GM19455 (cell line): ENCODE results near the gene PXN.
"Not testable (repeated sequence)": the region's sequence is repeated elsewhere in the genome, so short reads cannot be mapped to it uniquely, and the experiment has no call there.

Experiments used
- ATAC-seq: cut with Tn5 transposase; IDR thresholded peaks from one replicate; pipeline ENCODE4 v1.9.1; 2021; ENCODE audit not compliant: unreplicated experiment

The PXN gene

DNA sequence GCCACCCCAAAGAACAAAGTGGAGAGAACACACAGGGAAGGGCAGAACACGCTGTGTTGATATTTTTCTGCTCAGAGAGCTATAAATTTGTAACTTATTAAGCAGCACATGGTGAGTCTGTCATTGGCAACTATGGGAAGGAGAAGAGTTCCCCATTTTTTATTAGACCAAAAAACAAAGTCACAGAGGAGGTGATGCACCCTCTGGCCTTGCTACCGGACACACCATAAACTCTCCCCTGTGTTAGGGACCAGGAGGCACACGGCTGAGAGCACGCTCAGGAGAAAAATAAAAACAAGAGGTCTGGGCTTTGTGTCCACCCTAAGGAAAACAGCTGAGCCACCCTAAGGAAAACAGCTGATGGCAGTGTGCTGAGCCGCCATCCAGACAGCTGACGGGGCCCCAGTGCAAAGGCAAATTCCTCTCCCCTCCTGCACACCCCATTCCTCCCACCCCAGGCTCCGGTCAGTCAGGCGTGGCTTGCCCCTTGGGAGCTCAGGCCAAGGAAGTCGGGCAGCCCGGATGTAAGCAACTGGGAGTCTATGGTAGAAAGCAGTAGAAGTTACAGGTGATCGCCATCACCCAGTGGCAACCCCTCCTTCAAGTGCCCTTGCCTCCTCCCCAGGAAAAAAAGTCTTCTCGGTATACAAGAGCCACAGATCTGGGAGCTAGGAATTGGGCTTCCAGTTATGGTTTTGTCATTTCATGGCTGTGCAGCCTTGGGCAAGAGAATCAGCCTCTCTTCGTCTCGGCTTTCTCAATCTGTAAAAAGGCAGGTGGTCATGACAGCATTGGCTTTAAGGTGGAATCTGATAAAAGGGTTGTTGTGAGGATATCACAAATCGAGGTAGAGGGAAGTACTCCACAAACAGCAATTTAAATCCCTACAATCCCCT lies 2.4 kb downstream of the PXN start:
- ATAC-seq: no peak

DNA sequence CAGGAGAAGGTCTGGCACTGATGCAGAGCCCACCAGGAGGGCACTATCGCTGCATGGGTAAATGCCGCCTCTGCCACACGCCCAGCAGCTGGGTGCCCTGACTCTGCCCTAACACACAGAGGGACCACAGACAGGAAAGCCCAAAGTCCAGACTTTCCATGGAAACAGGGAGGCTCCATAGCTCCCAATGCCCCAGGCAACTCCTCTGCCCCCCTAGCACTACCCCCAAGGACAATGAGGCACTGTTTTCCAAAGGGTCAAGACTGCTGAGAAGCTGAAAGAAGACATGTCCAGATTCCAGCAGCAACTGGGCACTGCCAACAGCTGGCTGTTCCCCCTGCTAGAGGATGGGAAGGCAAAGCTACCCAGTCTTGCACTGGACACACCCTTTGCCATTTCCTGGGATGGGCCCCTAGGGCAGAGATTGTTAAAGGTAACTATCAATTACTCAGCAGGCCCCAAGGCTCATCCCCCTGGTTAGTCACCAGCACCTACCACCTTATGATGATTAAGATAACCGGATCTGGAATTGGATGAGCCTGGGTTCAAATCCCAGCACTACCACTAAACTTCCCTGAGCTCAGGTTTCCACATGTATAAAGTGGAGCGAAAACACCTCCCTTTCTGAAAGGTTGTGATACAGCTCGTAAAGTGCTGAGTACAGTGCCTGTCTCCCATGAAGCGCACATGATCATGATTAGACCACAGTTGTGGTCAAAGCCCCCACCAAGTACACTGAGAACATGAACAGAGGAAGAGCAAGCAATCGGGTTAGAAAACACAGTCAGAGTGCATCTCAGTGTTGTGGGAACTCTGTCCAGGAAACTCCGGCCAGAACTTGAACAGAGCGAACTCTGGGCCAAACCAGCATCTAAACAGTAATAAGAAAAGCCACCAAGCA lies 3.3 kb downstream of the PXN start:
- no peak for ATAC-seq

DNA sequence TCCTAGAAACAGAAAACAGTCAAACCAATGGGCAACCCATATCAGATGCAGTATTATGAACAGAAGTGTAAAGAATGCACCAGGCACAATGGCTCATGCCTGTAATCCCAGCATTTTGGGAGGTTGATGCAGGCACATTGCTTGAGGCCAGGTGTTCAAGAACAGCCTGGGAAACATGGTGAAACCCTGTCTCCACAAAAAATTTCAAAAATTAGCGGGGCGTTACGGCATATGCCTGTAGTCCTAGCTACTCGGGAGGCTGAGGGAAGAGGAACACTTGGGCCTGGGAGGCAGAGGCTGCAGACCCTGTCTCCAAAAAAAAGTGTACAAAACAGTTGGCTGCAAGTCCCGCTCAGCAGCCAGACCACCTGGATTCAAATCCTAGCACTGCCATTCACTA lies 4.9 kb downstream of the PXN start:
- ATAC-seq: no peak

DNA sequence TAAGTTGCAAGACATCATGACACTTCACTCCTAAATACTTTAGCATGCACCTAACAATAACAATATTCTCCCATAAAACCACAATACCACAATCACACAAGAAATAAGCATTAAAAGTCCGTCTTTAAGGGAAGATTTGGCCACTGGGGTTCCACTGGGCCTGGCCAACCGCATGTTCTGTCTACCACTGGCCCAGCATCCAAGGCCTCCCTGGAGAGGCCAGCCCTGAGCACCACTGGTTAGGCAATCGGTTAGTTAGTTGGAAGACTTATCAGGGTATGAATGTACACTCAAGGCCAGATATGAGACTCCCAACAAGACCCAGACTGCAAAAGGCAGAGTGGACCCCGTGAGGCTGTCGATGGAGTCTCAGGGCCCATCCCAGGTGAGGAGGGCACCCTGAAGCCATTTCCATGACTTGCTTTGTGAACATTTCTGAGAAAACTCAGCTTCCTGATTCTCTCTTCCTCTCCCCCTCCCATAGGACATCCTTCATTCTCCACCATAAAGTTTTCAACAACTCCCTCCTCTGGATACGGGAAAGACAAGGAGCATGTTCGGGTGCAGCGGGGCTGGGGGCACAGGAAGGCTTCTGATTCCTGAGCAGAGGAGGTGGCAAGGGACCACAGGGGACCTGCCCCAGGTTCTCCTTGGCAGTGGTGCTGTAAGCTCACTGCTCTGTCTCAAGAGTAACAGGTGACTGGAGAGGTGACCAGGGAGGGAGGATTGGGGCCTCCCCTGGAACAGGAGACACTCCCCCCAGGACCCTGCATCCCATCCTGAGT lies 5.9 kb downstream of the PXN start:
- no peak for ATAC-seq

DNA sequence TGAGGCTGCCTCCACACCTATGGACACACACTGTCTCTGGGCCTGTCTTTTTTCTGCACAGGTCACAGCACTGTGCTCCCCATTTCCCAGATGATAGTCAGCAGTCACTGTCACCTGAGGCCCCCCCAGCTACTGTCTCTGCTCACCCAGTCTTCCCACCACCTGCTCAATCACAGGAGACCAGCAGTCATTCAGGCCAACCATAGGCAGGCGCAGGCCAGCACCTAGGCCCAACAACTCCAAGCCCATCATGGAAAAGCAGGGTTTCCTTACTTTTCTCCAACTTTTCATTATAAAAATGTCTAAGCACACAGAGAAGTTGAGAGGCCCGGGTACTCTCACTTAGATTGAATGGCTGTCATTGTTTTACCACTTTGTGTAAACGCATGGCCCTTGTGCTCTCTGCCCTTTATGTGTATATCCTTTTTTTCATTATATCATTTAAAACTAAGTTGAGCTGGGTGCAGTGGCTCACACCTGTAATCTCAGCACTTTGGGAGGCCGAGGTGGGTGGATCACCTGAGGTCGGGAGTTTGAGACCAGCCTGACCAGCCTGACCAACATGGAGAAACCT lies 7.1 kb downstream of the PXN start:
- no peak for ATAC-seq

DNA sequence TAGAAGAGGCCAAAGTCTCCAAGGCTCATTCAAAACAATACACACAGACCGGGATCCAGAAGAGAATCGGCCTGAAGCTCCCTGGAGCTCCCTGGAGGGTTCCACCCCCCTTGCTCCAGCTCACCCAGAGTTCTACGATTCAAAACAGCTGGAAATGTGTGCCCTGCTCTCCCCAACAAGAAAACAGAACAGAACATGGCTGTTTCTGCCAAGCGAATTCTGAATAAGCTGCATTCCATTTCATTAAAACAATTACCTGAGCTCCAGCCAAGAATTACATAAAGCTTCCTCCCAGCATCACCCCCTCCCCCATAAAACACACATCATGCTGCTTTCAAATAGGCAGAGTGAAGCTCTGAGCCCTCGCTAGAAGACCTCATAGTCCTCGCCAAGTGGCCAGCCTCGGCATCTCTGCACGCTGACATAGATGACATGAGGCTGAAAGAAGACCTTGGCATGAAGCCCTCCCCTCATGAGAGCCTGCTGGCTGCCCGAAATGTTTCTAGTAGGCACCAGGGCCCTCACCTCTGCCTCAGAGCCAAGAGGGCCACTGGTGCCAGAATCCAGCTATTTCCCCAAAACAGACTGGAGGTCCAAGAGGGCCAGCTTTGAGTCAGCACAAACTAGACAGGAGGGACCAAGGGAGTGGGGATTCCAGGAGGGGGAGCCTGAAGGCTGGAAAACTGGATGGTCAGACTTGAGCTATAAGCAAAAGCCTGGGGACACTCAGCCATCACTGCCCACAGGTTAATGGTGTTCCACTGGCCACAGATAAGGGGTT lies 8.3 kb downstream of the PXN start:
- no peak for ATAC-seq

DNA sequence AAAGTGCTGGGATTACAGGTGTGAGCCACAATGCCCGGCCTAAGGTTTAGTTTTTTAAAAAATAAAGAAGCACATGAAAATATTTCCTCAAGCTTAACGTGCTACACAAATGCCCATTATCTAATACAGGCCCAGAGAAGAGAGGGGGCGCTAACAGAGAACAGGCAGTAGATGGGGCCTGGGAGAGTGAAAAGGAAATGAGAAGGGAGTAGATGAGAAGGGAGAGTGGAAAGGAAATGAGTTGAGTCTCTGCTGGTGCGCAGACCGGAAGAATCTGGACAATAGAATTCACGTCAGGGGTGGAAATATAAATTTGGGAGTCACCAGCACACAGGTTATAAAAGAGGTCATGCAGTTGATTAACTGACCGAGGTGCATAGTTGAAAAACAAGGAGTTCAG lies 10.7 kb downstream of the PXN start:
- no peak for ATAC-seq

DNA sequence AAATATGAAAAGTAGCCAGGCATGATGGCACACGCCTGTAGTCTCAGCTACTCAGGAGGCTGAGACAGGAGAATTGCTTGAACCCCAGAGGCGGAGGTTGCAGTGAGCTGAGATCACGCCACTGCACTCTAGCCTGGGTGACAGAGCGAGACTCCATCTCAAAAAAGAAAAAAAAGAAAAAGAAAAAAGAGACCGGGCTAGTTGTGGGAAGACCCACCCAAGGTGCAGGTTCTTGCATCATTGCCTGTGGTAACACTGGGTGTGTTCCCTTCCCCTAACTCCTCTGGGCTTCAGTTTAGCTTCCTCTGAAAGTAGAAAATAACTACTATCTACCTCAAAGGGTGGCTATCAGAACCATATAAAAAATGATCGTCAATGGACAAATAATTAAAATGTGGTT lies 12.2 kb downstream of the PXN start:
- not testable (repeated sequence) for ATAC-seq

DNA sequence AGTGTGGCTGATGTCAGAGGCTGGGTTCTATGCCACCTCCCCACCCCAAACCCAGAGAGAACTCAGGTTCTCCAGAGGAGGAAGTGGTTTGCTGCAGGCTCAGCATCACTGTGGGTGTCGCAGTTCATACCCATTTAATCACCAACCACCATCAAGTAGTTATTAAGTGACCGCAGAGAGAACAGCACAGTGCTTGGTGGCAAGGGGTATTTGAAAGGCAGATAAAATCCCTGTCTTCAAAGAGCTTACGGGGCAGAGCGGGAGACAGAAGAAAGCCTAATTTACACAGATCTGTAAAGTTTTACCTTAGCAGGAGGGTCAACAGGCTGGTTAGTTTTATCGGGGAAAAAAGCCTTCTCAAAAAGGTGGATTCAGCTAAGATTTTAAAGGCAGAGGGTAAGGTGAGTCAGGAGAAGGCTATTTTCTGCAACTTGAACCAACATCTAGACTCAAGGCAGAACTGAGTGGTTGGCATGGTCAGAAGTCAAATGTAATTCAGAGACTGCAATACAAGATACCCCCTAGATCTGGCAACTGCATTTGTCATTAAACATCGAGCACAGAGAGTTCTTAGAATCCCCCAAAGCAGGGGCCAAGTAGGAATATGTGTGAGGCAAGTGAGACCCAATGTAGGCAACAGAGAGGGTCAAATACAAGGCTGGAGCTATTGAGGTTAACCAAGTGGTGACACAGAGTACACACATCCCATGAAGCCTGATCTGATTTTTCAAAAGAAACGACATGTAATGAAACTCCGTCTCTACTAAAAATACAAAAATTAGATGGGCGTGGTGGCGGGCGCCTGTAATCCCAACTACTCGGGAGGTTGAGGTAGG lies 13.2 kb downstream of the PXN start:
- no peak for ATAC-seq

DNA sequence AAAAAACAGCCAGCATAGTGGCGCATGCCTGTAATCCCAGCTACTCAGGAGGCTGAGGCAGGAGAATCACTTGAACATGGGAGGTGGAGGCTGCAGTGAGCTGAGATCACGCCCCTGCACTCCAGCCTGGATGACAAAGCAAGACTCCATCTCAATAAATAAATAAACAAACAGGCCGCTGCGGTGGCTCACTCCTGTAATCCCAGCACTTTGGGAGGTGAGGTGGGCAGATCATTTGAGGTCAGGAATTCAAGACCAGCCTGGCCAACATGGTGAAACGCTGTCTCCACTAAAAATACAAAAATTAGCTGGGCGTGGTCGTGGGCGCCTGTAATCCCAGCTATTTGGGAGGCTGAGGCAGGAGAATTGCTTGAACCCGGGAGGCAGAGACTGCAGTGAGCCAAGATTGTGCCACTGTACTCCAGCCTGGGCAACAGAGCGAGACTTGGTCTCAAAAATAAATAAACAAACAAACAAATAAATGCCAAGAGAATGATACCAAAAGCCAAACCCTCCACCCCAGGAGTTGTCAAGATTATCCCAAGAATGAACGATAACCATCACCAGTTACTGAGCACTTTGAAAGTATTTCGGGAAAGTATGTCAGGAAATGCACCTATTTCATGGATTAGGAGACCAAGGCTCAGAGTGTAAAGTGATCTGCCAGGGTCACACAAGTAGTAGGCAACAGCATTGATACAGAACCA lies 14.0 kb downstream of the PXN start:
- not testable (repeated sequence) for ATAC-seq

DNA sequence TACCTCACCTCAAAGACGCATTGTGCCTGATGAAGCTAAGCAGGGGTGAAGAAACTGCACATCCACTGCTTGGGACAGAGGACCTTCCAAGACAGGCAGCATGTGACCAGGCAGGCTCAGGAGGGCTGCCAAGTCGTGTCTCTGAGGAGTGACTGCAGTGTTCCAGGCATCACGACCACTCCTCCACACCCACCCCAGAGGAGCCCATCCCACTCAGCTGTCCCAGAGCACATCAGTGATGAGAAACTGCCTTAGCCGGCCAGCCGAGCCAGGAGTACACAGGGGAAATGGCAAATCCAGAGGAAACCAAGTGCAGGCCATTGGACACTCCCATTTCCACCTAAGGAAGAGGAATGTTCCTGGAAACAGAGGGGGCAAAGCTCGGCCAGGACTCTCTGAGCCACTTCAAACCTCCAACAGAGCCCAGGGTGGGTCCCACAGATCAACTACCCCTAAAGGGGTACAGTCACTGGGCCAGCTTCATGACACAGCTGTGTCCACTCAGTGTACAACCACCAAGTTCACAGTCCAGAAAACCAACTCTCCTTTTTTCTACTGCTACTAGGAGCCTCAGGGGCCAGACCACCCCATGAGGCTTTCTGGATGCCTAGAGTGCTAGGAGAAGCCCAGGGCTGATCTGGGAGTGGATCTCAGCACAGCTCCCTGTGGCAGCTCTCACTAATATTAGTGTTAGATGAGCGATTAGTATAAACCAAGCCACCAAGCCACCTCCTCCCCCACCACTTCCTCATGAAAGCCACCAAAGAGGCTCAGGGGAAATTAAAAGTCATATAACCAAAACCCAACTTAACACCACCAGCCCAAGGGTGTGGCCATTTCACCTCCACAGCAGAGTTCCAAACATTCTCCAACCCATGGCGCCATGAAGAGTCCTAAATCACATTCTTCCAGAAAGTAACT lies 15.4 kb downstream of the PXN start:
- no peak for ATAC-seq

DNA sequence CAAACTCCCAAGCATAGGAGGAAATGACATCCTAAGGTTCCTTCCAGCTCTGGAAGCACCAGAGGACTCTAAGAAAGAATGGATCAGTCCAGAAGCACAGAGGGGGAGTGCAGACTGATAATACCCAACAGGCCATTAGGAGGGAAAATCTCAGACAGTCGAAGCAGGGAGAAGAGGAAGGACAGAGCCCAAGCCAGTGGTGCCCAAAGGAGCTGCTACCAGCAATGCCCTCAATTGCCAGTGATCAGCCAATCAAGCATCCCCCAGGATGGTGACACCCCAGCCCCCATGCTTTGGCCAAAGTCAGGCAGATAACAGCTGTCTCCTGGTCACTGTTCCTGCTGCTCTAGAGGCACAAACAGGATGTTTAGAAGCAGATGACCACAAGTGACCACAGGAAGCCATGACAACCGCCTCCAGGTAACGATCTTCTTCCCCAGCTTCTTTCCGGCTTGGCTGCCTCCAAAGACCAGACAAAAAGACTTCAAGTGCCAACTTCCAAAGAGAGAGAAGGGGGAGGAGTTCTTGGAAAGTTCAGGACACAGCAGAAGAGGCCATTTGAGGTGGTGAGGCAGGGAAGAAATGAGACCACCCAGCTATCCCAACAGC lies 16.2 kb downstream of the PXN start:
- ATAC-seq: no peak

DNA sequence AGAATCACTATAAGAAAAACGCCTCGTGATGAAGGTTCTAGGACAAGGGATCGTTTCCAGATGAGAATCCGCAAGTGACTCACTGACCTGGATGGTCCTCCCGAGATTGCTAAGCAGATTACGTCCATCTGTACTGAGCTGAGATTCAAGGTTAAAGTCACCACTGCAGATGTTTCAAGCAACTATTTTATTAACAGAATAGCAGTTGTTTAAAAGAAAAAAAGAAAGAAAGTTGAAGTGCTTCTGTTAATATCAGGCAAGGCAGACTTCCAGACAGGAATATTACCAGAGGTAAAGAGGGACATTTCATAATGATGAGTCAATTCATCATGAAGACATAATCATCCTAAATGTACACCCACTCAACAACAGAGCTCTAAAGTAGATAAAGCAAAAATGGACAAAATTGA lies 17.9 kb downstream of the PXN start:
- ATAC-seq: no peak

DNA sequence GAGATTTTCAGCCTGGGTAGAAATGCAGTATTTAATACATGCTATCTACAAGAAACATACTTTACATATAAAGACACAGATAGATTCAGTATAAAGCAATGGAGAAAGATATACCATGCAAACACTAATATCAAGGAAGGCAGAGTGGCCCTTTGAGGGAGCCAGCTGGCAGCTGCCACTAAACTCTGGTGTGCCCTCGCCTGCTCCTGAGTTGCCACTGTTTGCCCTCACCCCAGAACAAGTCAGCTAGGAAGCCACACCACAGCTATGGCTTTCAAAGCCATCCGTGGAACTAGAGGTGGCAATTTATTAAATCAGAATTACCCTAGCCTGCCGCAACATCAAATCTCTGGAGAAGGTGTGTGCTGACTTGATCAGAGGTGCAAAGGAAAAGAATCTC lies 18.3 kb downstream of the PXN start:
- no peak for ATAC-seq

DNA sequence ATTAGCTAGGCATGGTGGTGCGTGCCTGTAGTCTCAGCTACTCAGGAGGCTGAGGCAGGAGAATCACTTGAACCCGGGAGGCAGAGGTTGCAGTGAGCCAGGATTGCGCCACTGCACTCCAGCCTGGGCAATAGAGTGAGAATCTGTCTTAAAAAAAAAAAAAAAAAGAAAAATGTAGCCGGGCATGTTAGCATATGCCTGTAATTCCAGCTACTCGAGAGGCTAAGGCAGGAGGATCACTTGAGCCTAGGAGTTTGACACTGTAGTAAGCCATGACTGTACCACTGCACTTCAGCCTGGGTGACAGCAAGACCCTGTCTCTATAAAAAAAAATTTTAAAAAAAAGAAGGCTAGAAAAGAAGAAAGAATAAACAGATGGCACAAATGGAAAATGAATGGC lies 18.8 kb downstream of the PXN start:
- ATAC-seq: not testable (repeated sequence)

DNA sequence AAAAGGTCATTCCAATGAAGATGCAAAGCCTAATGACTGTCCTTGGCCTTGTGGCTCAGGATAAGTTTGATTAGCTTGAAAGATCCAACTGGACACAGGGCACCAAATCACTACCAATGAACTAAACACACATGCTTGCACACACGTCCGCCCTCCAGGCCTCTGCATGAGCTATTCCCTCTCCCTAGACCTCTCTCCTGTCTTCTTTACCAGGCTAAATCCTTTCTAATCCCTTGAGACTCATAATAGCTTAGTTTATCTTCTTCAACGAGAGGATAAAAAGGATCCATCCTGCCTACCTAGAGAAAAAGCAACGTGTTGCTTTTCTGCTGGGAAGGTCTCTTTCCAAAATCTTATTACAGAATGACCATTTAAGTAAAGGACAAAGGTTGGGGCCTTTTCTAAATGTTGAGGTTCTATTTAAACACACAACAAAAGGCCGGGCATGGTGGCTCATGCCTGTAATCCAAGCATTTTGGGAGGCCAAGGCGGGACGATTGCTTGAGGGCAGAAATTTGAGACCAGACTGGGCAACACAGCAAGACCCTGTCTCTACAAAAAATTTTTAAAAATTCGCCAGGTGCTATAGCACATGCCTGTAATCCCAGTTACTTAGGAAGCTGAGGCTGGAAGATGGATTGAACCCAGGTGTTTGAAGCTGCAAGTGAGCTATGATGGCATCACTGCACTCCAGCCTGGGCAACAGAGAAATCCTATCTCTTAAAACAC lies 22.4 kb downstream of the PXN start:
- no peak for ATAC-seq
